Liver (tissue), 3 donors: ENCODE measurements around the gene SYT17.

Experiments used
- ATF3 ChIP-seq: IDR thresholded peaks from 2 replicates; pipeline ENCODE4 v1.6.1; 2016; ENCODE audit warnings: antibody characterized with exemption
- CTCF ChIP-seq: fragments of 150-350 bp; IDR thresholded peaks from 2 replicates; pipeline ENCODE4 v1.5.1; 2017; ENCODE audit warnings: improper control_type of control experiment, low read depth, low read length; ENCODE audit not compliant: missing input control
- EGR1 ChIP-seq, 2 donors: IDR thresholded peaks; 2 replicates each; pipeline ENCODE4 v1.6.1; 2016 to 2018; ENCODE audit warnings: antibody characterized with exemption in 2 of 2, low read depth in 2 of 2
- HNF4A ChIP-seq, 2 donors: conservative IDR thresholded peaks; 2 replicates each; pipeline ENCODE4 v1.6.1; 2016; ENCODE audit warnings: antibody characterized with exemption in 2 of 2, mild to moderate bottlenecking in 2 of 2
- NR2F2 ChIP-seq: IDR thresholded peaks from 2 replicates; pipeline ENCODE4 v1.6.1; 2016; ENCODE audit warnings: antibody characterized with exemption
- RAD21 ChIP-seq, 2 donors: IDR thresholded peaks; 2 replicates each; pipeline ENCODE4 v1.6.1; 2016; ENCODE audit warnings: antibody characterized with exemption in 2 of 2, mild to moderate bottlenecking in 2 of 2
- TAF1 ChIP-seq: conservative IDR thresholded peaks from 2 replicates; pipeline ENCODE4 v1.6.1; 2016; ENCODE audit warnings: antibody characterized with exemption, mild to moderate bottlenecking
- donor health status: healthy.
- donor health status: healthy.

GRCh38 chr16:19185510-19185851, 17.4 kb downstream of the SYT17 start:
- TF ChIP-seq CTCF (no peak), RAD21 (IDR thresholded peaks at IDR 0.05) (no peak), EGR1 (IDR thresholded peaks at IDR 0.05; ENCODE audit: low read depth in 2 of 2) (no peak), ATF3 (no peak), HNF4A (conservative IDR thresholded peaks at IDR 0.05) (no peak), NR2F2 (no peak), TAF1 (no peak)
